Transverse colon (tissue), 4 donors: ENCODE measurements around the gene JADE2.

Source experiments
- CTCF ChIP-seq, 5 experiments: fragments of 200-600 bp in 3 of 5; fragments of 450-650 bp in 2 of 5; sonication (generic) in 3 of 5; IDR thresholded peaks; 1 replicate in 2 of 5; 2 replicates in 3 of 5; pipeline ENCODE4 v1.5.1; 2016 to 2017; ENCODE audit warnings: antibody characterized with exemption in 5 of 5, inconsistent platforms in 3 of 5, mild to moderate bottlenecking in 2 of 5, moderate library complexity in 1 of 5
- EP300 ChIP-seq: sonication (generic); formaldehyde crosslinking; IDR thresholded peaks from one replicate; pipeline ENCODE4 v1.6.1; 2017; ENCODE audit warnings: antibody characterized with exemption, low read depth
- POLR2A ChIP-seq: fragments of 450-650 bp; IDR thresholded peaks from one replicate; pipeline ENCODE4 v1.6.1; 2016; ENCODE audit warnings: antibody characterized with exemption, mild to moderate bottlenecking, moderate library complexity
- POLR2AphosphoS5 ChIP-seq, 3 donors: sonication (generic); formaldehyde crosslinking; IDR thresholded peaks; one replicate each; pipeline ENCODE4 v1.6.1; 2016; ENCODE audit warnings: antibody characterized with exemption in 3 of 3

DNA sequence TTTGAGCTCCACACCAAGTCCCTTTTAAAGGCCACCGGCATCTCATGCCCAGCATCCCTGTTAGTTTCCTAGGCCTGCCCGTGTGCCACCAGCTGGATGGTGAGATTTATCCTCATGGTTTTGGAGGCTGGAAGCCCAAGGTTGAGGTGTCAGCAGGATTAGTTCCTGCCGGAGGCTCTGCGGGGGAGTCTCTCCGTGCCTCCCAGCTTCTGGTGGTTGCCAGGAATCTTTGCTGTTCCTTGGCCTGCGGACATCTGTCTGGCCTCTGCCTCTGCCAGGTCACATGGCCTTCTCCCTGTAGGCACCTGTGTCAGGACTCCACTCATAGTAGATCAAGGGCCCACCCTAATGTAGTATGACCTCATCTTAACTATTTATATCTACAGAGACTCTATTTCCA, 45.4 kb downstream of the JADE2 start:
- TF ChIP-seq CTCF (IDR thresholded peaks at IDR 0.05), result no peak
- no peak for TF ChIP-seq POLR2A
- no peak for TF ChIP-seq POLR2AphosphoS5 (IDR thresholded peaks at IDR 0.05)
- TF ChIP-seq EP300, result no peak
